Activated B cell treated with CpG ODN at 0.5 μM for 24 hours (primary cell): ENCODE measurements around the gene ARHGAP29. TPM values are rescaled to one million over a fixed set of nuclear protein-coding genes. Genes with fewer than 3 reads are reported as not detected.
"Not testable (repeated sequence)": the region's sequence is repeated elsewhere in the genome, so short reads cannot be mapped to it uniquely, and the experiment has no call there.

Experiments
- ATAC-seq: fragments of 200-7000 bp; cut with Tn5 transposase; one replicate; pipeline ENCODE4 v1.10.0; 2021; ENCODE audit warnings: low read depth, mild to moderate bottlenecking, moderate library complexity
- CTCF ChIA-PET: fragments of 350-600 bp; sonication (Branson Sonifier 250); formaldehyde crosslinking; loops from one replicate; lab custom pipeline; 2021; ENCODE audit warnings: antibody characterized with exemption; lab: Charles Lee
- POLR2A ChIA-PET: fragments of 350-600 bp; sonication (Branson Sonifier 250); formaldehyde crosslinking; loops from one replicate; lab custom pipeline; 2021; ENCODE audit warnings: antibody characterized with exemption; lab: Charles Lee
- DNase-seq: peaks from one replicate; pipeline ENCODE4 v3.0.0; 2022
- H3K27ac Mint-ChIP-seq: one replicate; pipeline ENCODE4 v1.8.0; 2020; ENCODE audit warnings: mixed read lengths
- H3K27me3 Mint-ChIP-seq: one replicate; pipeline ENCODE4 v1.8.0; 2021; ENCODE audit warnings: mixed read lengths
- H3K36me3 Mint-ChIP-seq: one replicate; pipeline ENCODE4 v1.8.0; 2021; ENCODE audit warnings: low read depth, mixed read lengths
- H3K4me1 Mint-ChIP-seq: one replicate; pipeline ENCODE4 v1.8.0; 2021; ENCODE audit warnings: mixed read lengths
- H3K4me3 Mint-ChIP-seq: one replicate; pipeline ENCODE4 v1.8.0; 2020; ENCODE audit warnings: mild to moderate bottlenecking, mixed read lengths
- H3K9me3 Mint-ChIP-seq: one replicate; pipeline ENCODE4 v1.8.0; 2020; ENCODE audit warnings: mixed read lengths
- CTCF ChIP-seq: fragments of 200-600 bp; IDR thresholded peaks from one replicate; pipeline ENCODE4 v1.8.0; 2022; ENCODE audit warnings: antibody characterized with exemption, mild to moderate bottlenecking
- intact Hi-C: fragments of 100-400 bp; cut with micrococcal nuclease; formaldehyde crosslinking; loops from one replicate; pipeline ENCODE4 v1.15.1; 2024
- total RNA-seq: library from RNA; stranded (reverse); gene quantifications from 2 replicates; pipeline ENCODE4 v1.2.3, GENCODE V29; 2022

ARHGAP29 gene
- total RNA-seq, 1 donor from 2014 or later: not detected

GRCh38 chr1:94160811-94161210, 76.6 kb downstream of the ARHGAP29 start:
- H3K27ac Mint-ChIP-seq: no peak overlapping the region
- ATAC-seq (no peak), DNase-seq (no peak)
- ChIA-PET CTCF (no interaction called here), POLR2A (no interaction called here)
- H3K9me3 Mint-ChIP-seq: peaks cover 2% of the 10 kb centered on the region
- intact Hi-C loops: no loop called here
- H3K4me3 Mint-ChIP-seq: no peak overlapping the region
- no peaks in the 10 kb centered on the region for H3K36me3 Mint-ChIP-seq
- H3K4me1 Mint-ChIP-seq: no peaks in the 10 kb centered on the region
- peaks cover 8% of the 10 kb centered on the region for H3K27me3 Mint-ChIP-seq
- TF ChIP-seq CTCF: no peak

- ATAC-seq (no peak), DNase-seq (no peak)
- no peak for TF ChIP-seq CTCF
- POLR2A ChIA-PET: no interaction called here
- no peaks in the 10 kb centered on the region for H3K4me1 Mint-ChIP-seq
- H3K27me3 Mint-ChIP-seq: peaks cover 6% of the 10 kb centered on the region
- intact Hi-C loops: no loop called here
- H3K9me3 Mint-ChIP-seq: peaks cover 7% of the 10 kb centered on the region
- CTCF ChIA-PET: no interaction called here
- H3K27ac Mint-ChIP-seq: no peak overlapping the region
- no peak overlapping the region for H3K4me3 Mint-ChIP-seq
- H3K36me3 Mint-ChIP-seq: no peaks in the 10 kb centered on the region
Measured at GRCh38 chr1:94156096-94156625, 81.2 kb downstream of the ARHGAP29 start.

GRCh38 chr1:94154989-94155388, 82.4 kb downstream of the ARHGAP29 start:
- Mint-ChIP-seq H3K9me3 (peaks cover 7% of the 10 kb centered on the region), H3K36me3 (no peaks in the 10 kb centered on the region), H3K4me1 (no peaks in the 10 kb centered on the region), H3K27ac (no peak overlapping the region), H3K27me3 (peaks cover 2% of the 10 kb centered on the region), H3K4me3 (no peak overlapping the region)
- CTCF ChIA-PET: no interaction called here
- DNase-seq: no peak
- intact Hi-C loops: no loop called here
- no peak for ATAC-seq
- POLR2A ChIA-PET: no interaction called here
- TF ChIP-seq CTCF: no peak

- peaks cover 5% of the 10 kb centered on the region for H3K9me3 Mint-ChIP-seq
- no peaks in the 10 kb centered on the region for H3K27me3 Mint-ChIP-seq
- ChIA-PET POLR2A (no interaction called here), CTCF (no interaction called here)
- intact Hi-C loops: no loop called here
- TF ChIP-seq CTCF: no peak
- H3K36me3 Mint-ChIP-seq: no peaks in the 10 kb centered on the region
- no peak for DNase-seq
- no peaks in the 10 kb centered on the region for H3K4me1 Mint-ChIP-seq
- H3K27ac Mint-ChIP-seq: no peak overlapping the region
- ATAC-seq: no peak
- no peak overlapping the region for H3K4me3 Mint-ChIP-seq
Measured at GRCh38 chr1:94153133-94153532, 84.3 kb downstream of the ARHGAP29 start.

GRCh38 chr1:94149166-94149565, 88.2 kb downstream of the ARHGAP29 start:
- intact Hi-C loops, DNase-seq, H3K27me3 Mint-ChIP-seq, H3K4me3 Mint-ChIP-seq, H3K4me1 Mint-ChIP-seq, ATAC-seq, POLR2A ChIA-PET, H3K9me3 Mint-ChIP-seq, H3K27ac Mint-ChIP-seq, H3K36me3 Mint-ChIP-seq, CTCF ChIA-PET: not testable (repeated sequence)

GRCh38 chr1:94146273-94146672, 91.1 kb downstream of the ARHGAP29 start:
- no peak overlapping the region for H3K4me3 Mint-ChIP-seq
- no peak for TF ChIP-seq CTCF
- CTCF ChIA-PET: no interaction called here

More at GRCh38 chr1:94146273-94146672, 91.1 kb downstream of the ARHGAP29 start:
- intact Hi-C loops: no loop called here
- DNase-seq (no peak), ATAC-seq (no peak)
- POLR2A ChIA-PET: no interaction called here
- no peak overlapping the region for H3K27ac Mint-ChIP-seq
- no peaks in the 10 kb centered on the region for H3K36me3 Mint-ChIP-seq
- no peaks in the 10 kb centered on the region for H3K9me3 Mint-ChIP-seq
- no peaks in the 10 kb centered on the region for H3K4me1 Mint-ChIP-seq
- H3K27me3 Mint-ChIP-seq: peaks cover 4% of the 10 kb centered on the region
